D721Med (cell line): Measurements from ENCODE around the gene HIVEP3.

Experiments
- DNase-seq: peaks from one replicate; pipeline ENCODE4 v3.0.0; 2011; ENCODE audit warnings: low spot score; ENCODE audit not compliant: insufficient read length
- FAIRE-seq: peaks from 2 replicates; lab custom pipeline; 2011; peaks lifted over from hg19 to GRCh38; lab: Jason Lieb, UNC
- TF ChIP-seq, protein P1 (sequence below): IDR thresholded peaks from 2 replicates; pipeline ENCODE4 v1.5.1; 2012; ENCODE audit warnings: mild to moderate bottlenecking, control low read depth; ENCODE audit not compliant: insufficient read depth; ENCODE audit errors: missing control alignments

The HIVEP3 gene

DNA sequence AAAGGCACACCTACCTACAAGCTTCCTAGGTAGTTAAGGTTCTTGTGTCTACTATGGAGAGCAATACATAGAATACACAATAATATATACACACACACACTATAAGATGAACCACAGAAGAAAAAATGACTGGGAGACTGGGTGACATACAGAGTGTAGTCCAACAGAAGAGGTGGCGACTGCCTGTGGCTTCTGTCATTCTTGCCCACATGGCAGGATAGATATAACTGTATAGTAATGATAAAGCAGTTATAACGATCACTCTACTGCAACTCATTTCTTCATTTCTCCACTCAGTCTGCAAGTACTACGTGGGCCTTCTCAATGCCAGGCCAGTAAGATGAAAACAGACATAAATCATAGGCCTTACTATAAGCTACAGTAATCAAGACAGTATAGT lies 320.4 kb downstream of the HIVEP3 start:
- TF ChIP-seq, protein P1, sequence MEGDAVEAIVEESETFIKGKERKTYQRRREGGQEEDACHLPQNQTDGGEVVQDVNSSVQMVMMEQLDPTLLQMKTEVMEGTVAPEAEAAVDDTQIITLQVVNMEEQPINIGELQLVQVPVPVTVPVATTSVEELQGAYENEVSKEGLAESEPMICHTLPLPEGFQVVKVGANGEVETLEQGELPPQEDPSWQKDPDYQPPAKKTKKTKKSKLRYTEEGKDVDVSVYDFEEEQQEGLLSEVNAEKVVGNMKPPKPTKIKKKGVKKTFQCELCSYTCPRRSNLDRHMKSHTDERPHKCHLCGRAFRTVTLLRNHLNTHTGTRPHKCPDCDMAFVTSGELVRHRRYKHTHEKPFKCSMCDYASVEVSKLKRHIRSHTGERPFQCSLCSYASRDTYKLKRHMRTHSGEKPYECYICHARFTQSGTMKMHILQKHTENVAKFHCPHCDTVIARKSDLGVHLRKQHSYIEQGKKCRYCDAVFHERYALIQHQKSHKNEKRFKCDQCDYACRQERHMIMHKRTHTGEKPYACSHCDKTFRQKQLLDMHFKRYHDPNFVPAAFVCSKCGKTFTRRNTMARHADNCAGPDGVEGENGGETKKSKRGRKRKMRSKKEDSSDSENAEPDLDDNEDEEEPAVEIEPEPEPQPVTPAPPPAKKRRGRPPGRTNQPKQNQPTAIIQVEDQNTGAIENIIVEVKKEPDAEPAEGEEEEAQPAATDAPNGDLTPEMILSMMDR: no peak
- DNase-seq: no peak

DNA sequence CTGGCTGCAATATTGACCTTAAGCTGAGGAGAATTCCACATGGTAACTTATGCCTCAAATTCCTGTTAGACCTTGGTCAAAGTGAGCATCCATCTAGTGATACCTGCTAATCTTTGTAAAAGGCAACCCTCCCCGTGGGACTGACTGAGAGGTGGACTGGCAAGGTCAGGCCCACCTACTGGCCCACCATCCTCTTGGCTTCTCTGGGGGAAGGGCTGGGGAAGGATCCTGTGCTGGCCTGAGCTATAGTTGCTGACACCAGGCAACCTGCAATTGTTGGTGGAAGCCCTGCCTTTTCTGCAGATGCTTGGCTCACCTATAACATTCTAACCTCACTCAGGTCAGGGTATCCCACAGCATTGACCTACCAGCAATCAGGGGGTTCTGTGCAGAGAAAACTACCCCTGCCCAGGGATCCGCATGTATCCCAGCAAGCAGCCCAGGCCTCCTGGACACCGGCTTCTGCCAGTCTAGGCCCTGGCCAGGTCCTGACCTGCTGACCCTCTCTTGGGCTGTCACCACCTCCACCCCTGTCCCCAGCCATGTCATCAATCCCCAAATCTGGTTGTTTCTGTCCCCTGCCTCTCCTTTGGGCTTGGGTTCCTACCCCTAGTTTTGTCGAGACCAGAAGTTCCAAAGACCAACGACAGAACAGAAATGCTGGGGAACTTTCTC lies 326.1 kb downstream of the HIVEP3 start:
- TF ChIP-seq, protein P1: no peak
- DNase-seq: no peak
- FAIRE-seq: no peak

More for the DNA sequence above, 320.4 kb downstream of the HIVEP3 start:
- no peak for FAIRE-seq

DNA sequence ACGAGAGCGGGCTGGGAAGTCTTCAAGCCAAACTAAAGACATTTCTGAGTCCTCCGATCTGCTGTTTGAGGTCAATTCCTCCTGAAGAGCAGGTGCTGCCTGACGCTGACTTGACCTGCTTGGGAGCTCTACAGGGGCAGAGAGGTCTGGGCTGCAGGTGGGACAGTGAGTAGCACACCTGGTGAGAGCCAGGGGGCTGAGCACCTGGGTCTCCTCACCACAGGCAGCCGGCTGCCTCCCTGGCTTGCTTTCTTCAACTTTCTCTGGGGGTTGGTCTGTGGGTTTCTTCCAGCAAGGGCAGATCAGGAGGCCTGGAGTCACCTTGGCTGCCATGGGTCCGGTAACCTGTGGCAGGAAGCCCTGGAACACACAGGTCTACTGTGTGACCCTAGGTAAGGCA lies 326.8 kb downstream of the HIVEP3 start:
- TF ChIP-seq, protein P1: no peak
- DNase-seq: no peak
- FAIRE-seq: no peak

DNA sequence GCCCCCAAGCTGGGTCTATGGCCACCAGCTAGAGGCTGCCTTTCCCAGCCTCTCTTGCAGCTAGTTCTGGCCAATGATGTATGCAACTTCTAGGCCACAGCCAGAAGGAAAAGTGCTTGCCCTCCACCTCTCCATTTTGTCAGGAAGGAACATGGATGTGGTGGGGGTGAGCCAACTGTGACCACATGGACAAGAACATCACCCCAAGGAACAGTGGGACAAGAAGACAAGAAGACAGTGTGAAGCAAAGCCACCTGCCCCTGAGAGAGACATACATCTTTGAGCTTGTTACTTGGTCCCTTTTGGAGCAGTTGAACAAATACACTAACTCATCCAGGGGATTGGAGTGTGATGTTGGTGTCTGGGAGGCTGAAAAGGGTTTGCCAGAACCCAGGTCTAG lies 328.4 kb downstream of the HIVEP3 start:
- DNase-seq: no peak
- no peak for FAIRE-seq
- TF ChIP-seq, protein P1: no peak

DNA sequence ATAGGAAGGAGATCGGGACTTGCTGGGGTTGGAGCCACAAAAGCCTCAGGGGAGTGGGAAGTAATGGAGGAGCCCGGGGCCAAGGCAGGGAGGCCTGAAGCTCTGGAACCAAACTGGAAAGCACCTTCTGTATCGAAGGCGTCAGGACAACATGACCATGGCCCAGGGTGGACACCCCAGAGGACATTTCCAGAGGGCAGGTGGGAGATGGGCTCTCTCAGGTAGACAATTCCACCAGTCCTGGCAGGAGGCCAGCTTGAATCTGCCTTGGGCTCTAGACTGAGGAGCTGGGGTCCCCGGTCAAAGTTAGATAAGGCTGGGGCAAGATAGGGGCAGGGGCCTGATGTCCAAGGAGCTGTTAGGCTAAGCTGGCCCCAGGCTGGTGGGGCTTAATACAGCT lies 329.3 kb downstream of the HIVEP3 start:
- no peak for FAIRE-seq
- TF ChIP-seq, protein P1: no peak
- no peak for DNase-seq

DNA sequence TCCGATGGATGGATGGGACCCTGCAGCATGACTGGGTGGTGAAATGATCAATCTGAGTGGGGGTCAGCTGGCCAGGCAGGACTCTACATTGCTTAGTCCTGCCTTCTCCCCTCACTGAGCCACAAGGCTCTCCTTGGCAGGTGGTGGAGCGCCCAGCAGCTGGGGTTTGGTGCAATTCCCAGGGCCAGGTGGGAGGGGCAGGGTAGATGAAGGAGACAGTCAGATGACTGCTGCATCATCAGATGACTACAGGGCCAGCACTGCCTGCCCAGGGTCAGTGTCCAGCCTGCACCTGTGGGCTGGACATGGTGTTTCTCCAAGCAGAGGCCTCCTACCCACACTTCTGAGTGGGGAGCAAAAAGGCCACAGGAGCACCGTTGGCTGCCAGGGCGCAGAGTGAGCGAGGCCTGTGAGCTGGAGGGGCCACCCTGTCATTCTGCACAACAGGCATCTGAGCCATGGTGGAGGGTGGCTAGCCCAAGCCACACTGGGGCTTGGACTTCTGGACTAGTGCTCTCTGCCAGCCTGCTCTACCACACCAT lies 330.3 kb downstream of the HIVEP3 start:
- no peak for FAIRE-seq
- TF ChIP-seq, protein P1: no peak
- no peak for DNase-seq

DNA sequence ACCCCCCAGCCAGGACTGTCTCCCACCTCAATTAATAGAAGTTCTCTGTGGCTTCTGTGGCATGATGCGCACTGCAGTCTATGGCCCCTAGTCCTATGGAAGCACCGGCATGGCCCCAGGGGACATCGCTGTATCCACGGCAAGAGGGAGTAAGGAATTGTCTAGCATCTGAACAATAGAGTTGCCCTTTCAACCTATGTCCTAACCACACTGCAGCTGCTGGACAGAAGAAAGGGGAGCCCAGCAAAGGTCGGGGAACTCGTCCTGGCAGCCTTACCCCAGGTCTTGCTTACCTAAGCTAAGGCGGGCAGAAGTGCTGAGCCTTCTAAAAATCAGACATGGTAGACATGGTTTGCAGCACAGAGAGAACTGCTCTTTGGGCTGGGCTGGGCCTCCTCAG lies 330.9 kb downstream of the HIVEP3 start:
- DNase-seq: no peak
- no peak for FAIRE-seq
- TF ChIP-seq, protein P1: no peak
